K562 (cell line): ENCODE measurements around the gene NR1H2. TPM values are rescaled to one million over a fixed set of nuclear protein-coding genes. Genes with fewer than 3 reads are reported as not detected.

Experiments
- CREM ChIP-seq: IDR thresholded peaks from 2 replicates; pipeline ENCODE4 v1.6.1; 2014; ENCODE audit warnings: antibody characterized with exemption, low read depth
- SMARCA5 ChIP-seq: fragments of 450-650 bp; IDR thresholded peaks from 2 replicates; pipeline ENCODE4 v1.6.1; 2016
- TAF7 ChIP-seq: fragments of 450-650 bp; IDR thresholded peaks from 2 replicates; pipeline ENCODE4 v1.6.1; 2016; ENCODE audit warnings: missing genetic modification characterization, missing compliant biosample characterization
- TCF15 ChIP-seq: fragments of 250-450 bp; sonication (Bioruptor Pico); IDR thresholded peaks from 2 replicates; pipeline ENCODE4 v1.8.0; 2022; ENCODE audit warnings: moderate library complexity, mild to moderate bottlenecking, inconsistent platforms
- TCF7L2 ChIP-seq: fragments of 150-350 bp; IDR thresholded peaks from 2 replicates; pipeline ENCODE4 v1.6.1; 2016; ENCODE audit warnings: low read depth, mild to moderate bottlenecking, low read length, moderate library complexity
- THRA ChIP-seq: fragments of 450-650 bp; IDR thresholded peaks from 2 replicates; pipeline ENCODE4 v1.6.1; 2017; ENCODE audit warnings: mild to moderate bottlenecking, moderate library complexity
- THRB ChIP-seq: fragments of 450-650 bp; formaldehyde crosslinking; conservative IDR thresholded peaks from 2 replicates; pipeline ENCODE4 v1.4.0; 2022; ENCODE audit warnings: mild to moderate bottlenecking, missing genetic modification characterization
- U2AF1 ChIP-seq: fragments of 200-400 bp; formaldehyde crosslinking; optimal IDR thresholded peaks from 2 replicates; pipeline ENCODE3; 2017; ENCODE audit warnings: mild to moderate bottlenecking, low read depth, low read length, moderate library complexity
- ZNF124 ChIP-seq: sonication (generic); formaldehyde crosslinking; IDR thresholded peaks from 2 replicates; pipeline ENCODE4 v1.8.1; 2022; ENCODE audit warnings: missing genetic modification reagents
- ZNF239 ChIP-seq: fragments of 250-450 bp; sonication (Bioruptor Pico); IDR thresholded peaks from 2 replicates; pipeline ENCODE4 v1.4.0; 2020; ENCODE audit warnings: mild to moderate bottlenecking
- ZNF449 ChIP-seq: fragments of 250-450 bp; sonication (Bioruptor Pico); IDR thresholded peaks from 2 replicates; pipeline ENCODE4 v1.8.0; 2022; ENCODE audit warnings: moderate library complexity, mild to moderate bottlenecking, inconsistent platforms
- polyA plus RNA-seq, 8 experiments: library from polyadenylated mRNA; depleted of rRNA in 4 of 8; stranded (reverse) in 5 of 8; unstranded in 3 of 8; fragments of >200 nt; fragmentation: Nextera tagmentation in 2 of 8; fragmentation: Illumina TruSeq in 1 of 8; extraction: Ambion mirVana in 2 of 8; extraction: Trizol in 1 of 8; gene quantifications; 2 replicates each; pipeline versions ENCODE4 v1.2.1 to v1.2.3, GENCODE V29; 2011 to 2014; ENCODE audit warnings: inconsistent platforms in 1 of 8, missing spikeins in 1 of 8
- total RNA-seq, 7 experiments: library from RNA; depleted of rRNA in 6 of 7; stranded (reverse); fragments of >200 nt in 6 of 7; fragmentation: Illumina TruSeq in 2 of 7; extraction: Trizol in 2 of 7; gene quantifications; 2 replicates each; pipeline versions ENCODE4 v1.2.1 to v1.2.3, GENCODE V29; 2011 to 2021; ENCODE audit warnings: low replicate concordance in 1 of 7
- TF ChIP-seq, protein P1 (sequence below): sonication (generic); formaldehyde crosslinking; IDR thresholded peaks from 2 replicates; pipeline ENCODE4 v1.8.1; 2023; ENCODE audit warnings: missing genetic modification reagents, mild to moderate bottlenecking, borderline replicate concordance

The NR1H2 gene
- total and polyA plus RNA-seq, 9 of the 15 experiments (the other 6 are each of a cell fraction or from before 2014, with no cell fraction given): 0.11 to 73.8 (median 24.0) TPM

GRCh38 chr19:50333737-50334617 is 42.3 kb upstream of the NR1H2 start (continued):
- TF ChIP-seq TAF7 (tag) (peak; percentile 72; the same call in 1 of the 2 replicates), SMARCA5 (0 out of 2 replicates have a peak, but pooled peaks have one; percentile 13), ZNF449 (no peak; the same call in 1 of the 2 replicates), TCF15 (no peak), ZNF124 (CRISPR knock-in tag) (no peak), TCF7L2 (no peak), ZNF239 (CRISPR knock-in tag) (no peak), THRA (no peak), U2AF1 (no peak), CREM (peak; percentile 98), THRB (no peak)
- TF ChIP-seq, protein P1, sequence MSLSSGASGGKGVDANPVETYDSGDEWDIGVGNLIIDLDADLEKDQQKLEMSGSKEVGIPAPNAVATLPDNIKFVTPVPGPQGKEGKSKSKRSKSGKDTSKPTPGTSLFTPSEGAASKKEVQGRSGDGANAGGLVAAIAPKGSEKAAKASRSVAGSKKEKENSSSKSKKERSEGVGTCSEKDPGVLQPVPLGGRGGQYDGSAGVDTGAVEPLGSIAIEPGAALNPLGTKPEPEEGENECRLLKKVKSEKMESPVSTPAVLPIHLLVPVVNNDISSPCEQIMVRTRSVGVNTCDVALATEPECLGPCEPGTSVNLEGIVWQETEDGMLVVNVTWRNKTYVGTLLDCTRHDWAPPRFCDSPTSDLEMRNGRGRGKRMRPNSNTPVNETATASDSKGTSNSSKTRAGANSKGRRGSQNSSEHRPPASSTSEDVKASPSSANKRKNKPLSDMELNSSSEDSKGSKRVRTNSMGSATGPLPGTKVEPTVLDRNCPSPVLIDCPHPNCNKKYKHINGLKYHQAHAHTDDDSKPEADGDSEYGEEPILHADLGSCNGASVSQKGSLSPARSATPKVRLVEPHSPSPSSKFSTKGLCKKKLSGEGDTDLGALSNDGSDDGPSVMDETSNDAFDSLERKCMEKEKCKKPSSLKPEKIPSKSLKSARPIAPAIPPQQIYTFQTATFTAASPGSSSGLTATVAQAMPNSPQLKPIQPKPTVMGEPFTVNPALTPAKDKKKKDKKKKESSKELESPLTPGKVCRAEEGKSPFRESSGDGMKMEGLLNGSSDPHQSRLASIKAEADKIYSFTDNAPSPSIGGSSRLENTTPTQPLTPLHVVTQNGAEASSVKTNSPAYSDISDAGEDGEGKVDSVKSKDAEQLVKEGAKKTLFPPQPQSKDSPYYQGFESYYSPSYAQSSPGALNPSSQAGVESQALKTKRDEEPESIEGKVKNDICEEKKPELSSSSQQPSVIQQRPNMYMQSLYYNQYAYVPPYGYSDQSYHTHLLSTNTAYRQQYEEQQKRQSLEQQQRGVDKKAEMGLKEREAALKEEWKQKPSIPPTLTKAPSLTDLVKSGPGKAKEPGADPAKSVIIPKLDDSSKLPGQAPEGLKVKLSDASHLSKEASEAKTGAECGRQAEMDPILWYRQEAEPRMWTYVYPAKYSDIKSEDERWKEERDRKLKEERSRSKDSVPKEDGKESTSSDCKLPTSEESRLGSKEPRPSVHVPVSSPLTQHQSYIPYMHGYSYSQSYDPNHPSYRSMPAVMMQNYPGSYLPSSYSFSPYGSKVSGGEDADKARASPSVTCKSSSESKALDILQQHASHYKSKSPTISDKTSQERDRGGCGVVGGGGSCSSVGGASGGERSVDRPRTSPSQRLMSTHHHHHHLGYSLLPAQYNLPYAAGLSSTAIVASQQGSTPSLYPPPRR (CRISPR knock-in tag): 0 out of 2 replicates have a peak, but pooled peaks have one; percentile 69
